Measurements from ENCODE around the gene LIPC. TPM values are rescaled to one million over a fixed set of nuclear protein-coding genes. Genes with fewer than 3 reads are reported as not detected.

Gene LIPC
- polyA plus RNA-seq, 2 of the 4 experiments (the other 2 are of a cell fraction): 0.13 to 0.30 TPM

GRCh38 chr15:58460872-58461271, 29.1 kb downstream of the LIPC start (continued):
- TF ChIP-seq RCOR1 (IDR thresholded peaks at IDR 0.05; ENCODE audit: low read depth, low read length): no peak
- TF ChIP-seq, protein P1, sequence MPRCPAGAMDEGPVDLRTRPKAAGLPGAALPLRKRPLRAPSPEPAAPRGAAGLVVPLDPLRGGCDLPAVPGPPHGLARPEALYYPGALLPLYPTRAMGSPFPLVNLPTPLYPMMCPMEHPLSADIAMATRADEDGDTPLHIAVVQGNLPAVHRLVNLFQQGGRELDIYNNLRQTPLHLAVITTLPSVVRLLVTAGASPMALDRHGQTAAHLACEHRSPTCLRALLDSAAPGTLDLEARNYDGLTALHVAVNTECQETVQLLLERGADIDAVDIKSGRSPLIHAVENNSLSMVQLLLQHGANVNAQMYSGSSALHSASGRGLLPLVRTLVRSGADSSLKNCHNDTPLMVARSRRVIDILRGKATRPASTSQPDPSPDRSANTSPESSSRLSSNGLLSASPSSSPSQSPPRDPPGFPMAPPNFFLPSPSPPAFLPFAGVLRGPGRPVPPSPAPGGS (IDR thresholded peaks at IDR 0.05): no peak
- no peak for TF ChIP-seq USF2 (IDR thresholded peaks at IDR 0.05)
- no peak for TF ChIP-seq RFX5 (IDR thresholded peaks at IDR 0.05)

GRCh38 chr15:58462547-58462946, 30.8 kb downstream of the LIPC start:
- POLR2A ChIA-PET: interaction anchor here (0.6 kb wide), 1 partner anchor 307 kb away, joined by 6 read pairs; no protein-coding TSS in a partner anchor
- no peak overlapping the region for H3K4me2 ChIP-seq
- H3K27ac ChIP-seq: peak overlapping the region; percentile 36 to 70; a peak in 5 of 6 replicates
- no peak for DNase-seq (ENCODE audit: low read depth in 1 of 2, low spot score in 1 of 2)
- peaks cover 6% of the 10 kb centered on the region; the same call in 2 of the 3 replicates for H3K9me3 ChIP-seq
- CTCF ChIA-PET: interaction anchor here (0.5 to 1.1 kb wide), 3 partner anchors 191 to 390 kb away, joined by 3 read pairs; no protein-coding TSS in a partner anchor
- H3K4me3 ChIP-seq: no peak overlapping the region
- ATAC-seq: peak; percentile 70 to 76; a peak in 4 of 6 replicates
- H3K4me1 ChIP-seq: peaks cover 46% of the 10 kb centered on the region
- WGBS (ENCODE audit: missing lambda C conversion rate): 72% methylated on average over 4 of the region's 4 CpGs
- TF ChIP-seq FOSB (CRISPR knock-in tag; IDR thresholded peaks at IDR 0.05) (no peak), NPAS2 (CRISPR knock-in tag; IDR thresholded peaks at IDR 0.05; ENCODE audit: borderline replicate concordance) (no peak), JUNB (IDR thresholded peaks at IDR 0.05) (no peak)
- TF ChIP-seq, protein P1 (IDR thresholded peaks at IDR 0.05): no peak
- FAIRE-seq: no peak

DNA sequence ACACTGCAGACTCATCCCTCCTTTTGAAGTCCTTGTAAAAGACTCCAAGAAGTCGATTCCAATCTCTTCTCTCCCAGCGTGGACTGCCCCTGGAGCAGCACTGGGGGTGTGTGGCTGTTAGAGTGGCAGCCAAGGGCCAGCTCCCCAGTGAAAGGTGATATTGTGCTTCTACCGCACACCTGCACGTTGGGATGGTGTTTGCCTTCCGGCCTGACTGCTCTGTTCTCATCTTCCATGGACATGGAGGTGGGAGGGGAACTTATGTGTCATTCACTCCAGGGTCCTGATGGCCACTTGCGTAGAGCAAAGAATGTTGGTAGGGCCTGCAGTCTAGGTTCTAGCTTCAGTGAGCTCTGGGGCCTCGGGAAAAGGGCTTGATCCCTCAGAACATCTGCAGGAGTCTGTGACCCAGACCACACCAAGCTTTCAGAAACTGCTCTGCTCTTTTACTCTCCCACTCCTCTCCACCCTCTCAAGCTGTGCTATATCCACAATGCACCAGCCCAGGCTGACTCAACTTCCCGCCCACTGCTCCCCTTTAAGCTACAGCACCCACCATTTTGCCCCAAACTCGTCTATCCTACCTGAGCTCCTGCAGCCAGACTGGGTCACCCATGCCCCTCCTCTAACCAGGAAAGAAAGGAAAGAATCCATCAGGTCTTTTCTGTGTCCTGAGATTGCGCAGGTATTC, 31.3 kb downstream of the LIPC start:
- no peak for TF ChIP-seq CBX2 (IDR thresholded peaks at IDR 0.05; ENCODE audit: borderline replicate concordance, low read depth)
- POLR2A ChIA-PET: interaction anchor here (0.6 kb wide), 1 partner anchor 306 kb away, joined by 6 read pairs; no protein-coding TSS in a partner anchor

GRCh38 chr15:58463815-58464650, 32.2 kb downstream of the LIPC start:
- CTCF ChIA-PET: interaction anchor here (0.6 to 1.2 kb wide), 2 partner anchors 17 to 104 kb away, joined by 3 read pairs; no protein-coding TSS in a partner anchor
- TF ChIP-seq PHF8 (IDR thresholded peaks at IDR 0.05; ENCODE audit: borderline replicate concordance, low read depth) (no peak), RNF2 (IDR thresholded peaks at IDR 0.05; ENCODE audit: borderline replicate concordance, low read depth) (no peak), CTCF (IDR thresholded peaks at IDR 0.05) (no peak), TFCP2L1 (CRISPR knock-in tag; IDR thresholded peaks at IDR 0.05) (no peak), ZNF302 (CRISPR knock-in tag; IDR thresholded peaks at IDR 0.05) (no peak), HMGXB4 (CRISPR knock-in tag; IDR thresholded peaks at IDR 0.05; ENCODE audit: borderline replicate concordance) (no peak), KDM5A (IDR thresholded peaks at IDR 0.05) (no peak), TP53 (CRISPR knock-in tag; IDR thresholded peaks at IDR 0.05) (no peak)
- TF ChIP-seq, protein P2, sequence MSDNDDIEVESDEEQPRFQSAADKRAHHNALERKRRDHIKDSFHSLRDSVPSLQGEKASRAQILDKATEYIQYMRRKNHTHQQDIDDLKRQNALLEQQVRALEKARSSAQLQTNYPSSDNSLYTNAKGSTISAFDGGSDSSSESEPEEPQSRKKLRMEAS (IDR thresholded peaks at IDR 0.05): no peak
- TF ChIP-seq, protein P3, sequence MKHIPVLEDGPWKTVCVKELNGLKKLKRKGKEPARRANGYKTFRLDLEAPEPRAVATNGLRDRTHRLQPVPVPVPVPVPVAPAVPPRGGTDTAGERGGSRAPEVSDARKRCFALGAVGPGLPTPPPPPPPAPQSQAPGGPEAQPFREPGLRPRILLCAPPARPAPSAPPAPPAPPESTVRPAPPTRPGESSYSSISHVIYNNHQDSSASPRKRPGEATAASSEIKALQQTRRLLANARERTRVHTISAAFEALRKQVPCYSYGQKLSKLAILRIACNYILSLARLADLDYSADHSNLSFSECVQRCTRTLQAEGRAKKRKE (CRISPR knock-in tag; IDR thresholded peaks at IDR 0.05; ENCODE audit: low read depth): no peak

More for the DNA sequence above, 31.3 kb downstream of the LIPC start:
- Histone ChIP-seq H3K4me3 (no peak overlapping the region), H3K9me3 (peaks cover 11% of the 10 kb centered on the region; the same call in 2 of the 3 replicates), H3K27ac (peak overlapping the region; percentile 36 to 70; a peak in 4 of 6 replicates), H3K4me1 (peaks cover 43% of the 10 kb centered on the region), H3K4me2 (no peak overlapping the region)
- FAIRE-seq (no peak), DNase-seq (ENCODE audit: low read depth in 1 of 2, low spot score in 1 of 2) (no peak), ATAC-seq (no peak; a peak in 2 of 6 replicates)
- CTCF ChIA-PET: interaction anchor here (0.5 to 1.2 kb wide), 4 partner anchors 16 to 389 kb away, joined by 3 read pairs; no protein-coding TSS in a partner anchor
- 80% methylated on average over 10 of the region's 10 CpGs for WGBS (ENCODE audit: missing lambda C conversion rate)

More at GRCh38 chr15:58463815-58464650, 32.2 kb downstream of the LIPC start:
- Histone ChIP-seq H3K4me3 (no peak overlapping the region), H3K27ac (peak overlapping the region in 1 of 2 experiments; percentile 70; a peak in 3 of 6 replicates), H3K4me2 (no peak overlapping the region), H3K9me3 (peaks cover 12% of the 10 kb centered on the region; the same call in 2 of the 3 replicates), H3K4me1 (peaks cover 42% of the 10 kb centered on the region)
- DNase-seq (ENCODE audit: low read depth in 1 of 2, low spot score in 1 of 2): no peak
- FAIRE-seq: peak; percentile 84
- WGBS (ENCODE audit: missing lambda C conversion rate): 67% methylated on average over 6 of the region's 6 CpGs
- ATAC-seq: no peak
- POLR2A ChIA-PET: no interaction called here
